ENCODE data around the gene SCRN1. TPM values are rescaled to one million over a fixed set of nuclear protein-coding genes. Genes with fewer than 3 reads are reported as not detected.
"Not testable (repeated sequence)": the region's sequence is repeated elsewhere in the genome, so short reads cannot be mapped to it uniquely, and the experiment has no call there.

Gene SCRN1
- polyA plus RNA-seq, 12 donors = 28.1 to 52.6 (median 39.3) TPM; not detected in 1

- no peak for DNase-seq
These were observed 17.9 kb downstream of the SCRN1 start for GRCh38 chr7:29971566-29972314.

GRCh38 chr7:29970158-29970557 lies 19.4 kb downstream of the SCRN1 start:
- DNase-seq = no peak

DNA sequence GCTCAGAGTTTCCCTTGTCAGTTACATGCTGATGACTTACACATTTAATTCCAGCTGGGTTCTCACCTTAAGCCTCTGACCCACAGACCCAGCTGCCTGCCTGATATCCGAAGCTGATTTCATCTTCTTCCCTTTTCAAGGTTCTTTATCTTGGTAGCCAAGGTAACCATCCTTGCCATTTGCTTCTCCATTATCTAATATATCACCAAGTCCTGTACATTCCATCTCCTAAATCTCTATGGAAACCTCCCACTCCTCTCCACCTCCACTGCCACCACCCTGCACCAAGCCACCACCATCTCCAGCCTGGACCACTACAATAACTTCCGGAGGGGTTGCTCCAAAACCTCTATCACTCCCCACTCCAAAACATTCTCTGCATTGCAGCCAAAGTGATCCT lies 19.9 kb downstream of the SCRN1 start:
- no peak for DNase-seq

- DNase-seq = no peak
These were observed 20.8 kb downstream of the SCRN1 start for GRCh38 chr7:29968683-29969395.

DNA sequence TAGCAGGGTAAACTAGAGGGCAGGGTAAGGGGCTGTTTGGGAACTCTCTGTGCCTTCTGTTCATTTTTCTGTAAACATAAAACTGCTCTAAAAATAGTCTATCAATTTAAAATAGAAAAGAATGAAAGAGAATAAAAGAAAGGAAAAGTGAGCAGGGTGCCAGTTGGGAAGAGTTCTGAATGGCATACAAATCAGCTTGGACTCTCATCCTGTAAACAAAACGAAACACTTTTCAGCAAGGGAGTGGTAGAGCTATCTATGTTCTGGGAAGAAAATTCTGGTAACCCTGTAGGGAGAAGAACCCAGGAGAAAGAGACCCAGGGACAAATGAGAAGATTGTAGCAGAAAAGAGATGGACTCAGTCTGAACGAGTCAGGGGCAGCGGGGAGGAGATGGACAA lies 24.6 kb downstream of the SCRN1 start:
- DNase-seq = no peak

DNA sequence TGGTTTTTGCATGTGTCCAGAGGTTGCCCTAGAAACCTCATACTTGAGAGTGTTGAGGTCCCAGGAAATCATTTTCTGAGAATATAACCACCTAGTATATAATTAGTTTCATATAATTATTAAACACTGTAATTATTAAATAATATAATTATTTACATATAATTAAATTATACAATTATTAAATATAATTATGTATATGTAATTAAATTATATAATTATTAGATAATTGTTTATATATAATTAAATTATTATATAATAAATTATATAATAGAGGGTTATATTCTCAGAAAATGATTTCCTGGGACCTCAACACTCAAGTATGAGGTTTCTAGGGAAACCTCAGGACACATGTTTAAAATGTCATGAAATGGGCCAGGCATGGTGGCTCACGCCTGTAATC lies 27.6 kb downstream of the SCRN1 start:
- DNase-seq = no peak

DNA sequence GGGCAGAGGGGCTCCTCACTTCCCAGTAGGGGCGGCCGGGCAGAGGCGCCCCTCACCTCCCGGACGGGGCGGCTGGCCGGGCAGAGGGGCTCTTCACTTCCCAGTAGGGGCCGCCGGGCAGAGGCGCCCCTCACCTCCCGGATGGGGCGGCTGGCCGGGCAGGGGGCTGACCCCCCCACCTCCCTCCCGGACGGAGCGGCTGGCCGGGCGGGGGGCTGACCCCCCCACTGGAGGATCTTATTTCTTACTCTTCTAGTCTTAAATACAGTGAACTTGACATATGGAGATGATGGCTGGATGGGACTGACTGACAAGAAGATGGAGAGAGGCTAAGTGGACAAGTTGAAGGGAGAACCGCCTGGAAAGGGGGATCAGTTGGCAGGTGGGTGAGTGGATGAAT lies 28.0 kb downstream of the SCRN1 start:
- not testable (repeated sequence) for DNase-seq

DNA sequence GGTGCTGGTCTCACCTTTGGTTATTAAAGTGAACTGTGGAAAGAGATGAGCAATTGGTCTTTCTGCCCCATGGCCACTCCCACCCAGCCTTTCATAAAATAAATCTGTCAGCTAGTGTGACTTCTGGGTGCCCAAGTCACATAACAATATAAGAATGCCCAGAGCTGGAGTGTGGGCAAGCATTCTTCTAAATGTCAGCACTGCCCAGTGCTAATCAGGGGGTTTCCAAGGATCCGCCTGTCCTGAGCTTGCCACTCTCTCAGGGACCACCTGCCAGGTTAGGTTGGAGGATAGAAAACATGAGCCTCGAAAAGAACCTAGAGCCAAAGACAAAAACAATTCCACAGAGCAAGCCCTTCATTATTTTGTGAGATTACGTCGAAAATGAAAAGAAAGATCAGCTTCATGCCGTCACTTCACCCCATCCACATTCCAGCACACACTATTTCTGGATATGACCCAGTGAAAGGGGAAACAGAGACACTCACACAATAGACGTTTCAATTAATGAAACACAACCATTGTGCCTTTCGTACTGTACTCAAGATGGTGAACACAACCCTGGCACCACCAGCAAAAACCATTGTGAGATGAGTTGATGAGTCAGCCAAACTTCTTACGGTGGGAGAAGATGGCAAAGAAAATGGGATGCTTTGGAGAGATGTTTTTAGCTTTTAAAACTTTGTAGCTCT lies 30.8 kb downstream of the SCRN1 start:
- DNase-seq = no peak

DNA sequence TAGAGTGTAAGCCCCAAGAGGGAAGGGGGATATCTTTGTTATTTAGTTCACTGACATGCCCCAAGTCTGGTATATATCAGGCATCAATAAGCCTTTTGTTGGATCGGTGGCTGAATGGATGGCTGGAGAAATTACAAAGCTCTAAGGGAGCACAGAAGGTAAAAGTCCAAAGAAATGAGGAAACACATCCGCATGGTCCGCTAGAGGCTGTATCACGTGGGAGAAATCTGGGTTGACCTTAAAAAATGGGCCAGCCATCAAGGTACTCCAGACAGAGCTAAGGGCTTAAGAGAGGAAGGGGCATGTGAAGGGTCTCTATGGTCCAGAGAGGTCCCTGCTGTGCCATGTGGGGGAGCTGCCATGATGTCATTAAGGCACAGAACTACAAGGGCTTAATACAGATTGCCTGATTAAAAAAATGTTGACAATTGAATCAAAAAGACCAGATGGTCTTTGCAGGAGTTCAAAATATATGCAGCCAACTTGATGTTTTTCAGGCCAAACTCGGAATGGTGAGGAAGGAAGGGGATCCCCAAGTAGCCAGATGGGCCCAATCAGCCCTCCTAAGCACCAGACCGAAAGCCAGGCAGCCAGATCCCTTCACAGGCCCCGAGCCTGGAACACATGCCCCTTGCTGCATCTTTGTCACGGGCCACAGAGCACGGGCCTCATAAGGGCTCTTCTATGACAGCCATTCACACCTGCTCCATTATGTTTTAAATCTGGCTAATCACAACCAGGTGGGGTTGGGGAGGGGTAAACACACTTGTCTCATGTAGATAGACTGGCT lies 31.9 kb downstream of the SCRN1 start:
- no peak for DNase-seq

DNA sequence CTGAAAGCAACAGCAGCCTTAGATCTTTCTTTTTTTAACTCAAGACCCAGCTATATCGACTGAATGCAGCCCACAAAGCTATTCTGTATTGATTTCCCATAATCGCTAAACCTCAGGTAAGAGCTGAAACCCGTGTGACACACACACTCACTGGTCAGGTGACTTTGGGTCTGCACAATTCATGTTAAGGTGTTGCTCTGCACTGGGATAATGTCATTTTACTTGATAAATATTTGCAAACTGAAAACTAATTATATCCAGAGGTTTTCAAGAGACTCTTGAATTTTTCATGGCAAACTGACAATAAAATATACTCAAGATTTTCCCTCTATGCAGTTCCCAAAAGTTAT lies 33.1 kb downstream of the SCRN1 start:
- no peak for DNase-seq

GRCh38 chr7:29955799-29956486 lies 33.7 kb downstream of the SCRN1 start:
- no peak for DNase-seq

DNA sequence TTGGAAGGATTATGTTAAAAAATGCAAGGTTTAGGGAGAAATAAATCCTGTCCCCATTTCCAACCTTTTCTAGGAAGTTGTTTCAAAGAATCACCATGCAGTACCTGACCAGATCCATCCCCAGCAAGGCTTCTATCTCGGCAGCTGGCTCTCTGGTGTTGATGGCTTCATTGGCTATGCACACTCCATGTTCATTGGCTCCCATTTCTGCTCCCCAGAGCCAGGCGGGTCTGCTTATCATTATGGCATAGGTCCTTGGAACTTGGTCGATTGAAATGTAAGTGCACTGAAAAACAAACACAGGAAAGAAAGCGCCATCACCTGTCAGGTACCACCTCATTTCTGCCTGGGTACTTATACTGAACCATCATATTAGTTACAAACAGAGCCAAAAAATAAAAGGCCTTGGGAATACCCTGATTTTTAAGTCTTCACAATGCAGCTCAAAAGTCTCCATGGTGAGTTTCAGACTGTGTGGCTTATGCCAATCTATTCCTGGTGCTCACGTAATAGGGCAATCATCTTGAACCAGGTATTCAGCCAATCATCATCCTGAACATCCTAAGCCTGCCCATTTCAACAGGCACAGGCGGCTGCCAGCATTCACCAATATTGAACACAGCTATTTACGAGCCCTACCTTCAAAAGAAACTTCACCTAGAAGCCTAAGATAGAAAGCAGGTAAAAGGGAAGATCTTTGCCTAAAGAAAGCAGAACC lies 34.4 kb downstream of the SCRN1 start:
- DNase-seq = no peak

DNA sequence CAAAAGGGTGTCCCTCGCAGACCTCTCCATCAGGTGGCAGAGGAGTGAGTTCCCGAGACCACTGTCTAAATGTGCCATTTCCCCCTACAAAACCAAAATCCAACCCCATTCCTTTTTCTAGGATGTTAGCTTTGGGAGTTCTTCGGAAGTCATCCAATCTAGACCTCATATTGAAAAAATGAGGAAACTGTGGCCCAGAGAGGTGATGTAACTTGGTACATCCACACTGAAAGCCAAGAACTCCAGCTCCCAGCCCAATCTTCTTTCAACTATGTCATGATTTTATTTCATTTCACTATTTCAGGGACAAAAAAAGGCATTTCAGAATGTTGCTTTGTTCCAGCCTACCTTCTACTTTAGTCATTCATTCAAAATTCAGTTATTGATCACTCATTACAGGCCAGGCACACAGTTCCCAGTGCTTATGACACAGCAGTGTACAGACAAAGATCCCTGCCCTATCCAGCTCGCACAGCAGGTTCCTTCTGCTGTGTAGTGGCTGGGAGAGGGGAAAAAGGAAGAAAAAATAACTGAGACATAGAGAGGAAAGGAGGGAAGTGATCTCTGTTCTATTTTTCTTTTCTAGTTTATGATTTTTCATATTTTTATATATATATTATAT lies 35.8 kb downstream of the SCRN1 start:
- DNase-seq = peak; percentile 55

DNA sequence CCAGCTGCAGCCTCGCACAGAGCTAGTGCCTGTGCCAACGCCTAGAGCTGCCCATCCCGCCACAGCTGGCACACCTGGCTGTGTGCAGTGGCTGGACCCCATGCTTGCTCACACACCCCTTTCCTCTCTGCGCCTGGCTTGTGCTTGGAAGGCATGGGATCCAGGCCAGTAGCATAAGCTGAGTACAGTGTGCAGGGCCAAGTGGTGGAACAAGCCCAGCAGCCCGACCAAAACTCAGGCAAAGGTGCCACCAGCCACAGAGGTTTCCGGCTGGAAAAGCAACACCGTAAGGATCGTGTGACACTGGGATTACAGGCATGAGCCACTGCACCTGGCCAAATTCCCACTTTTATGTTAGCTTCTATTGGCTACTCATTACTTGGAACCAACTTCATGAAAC lies 38.4 kb downstream of the SCRN1 start:
- no peak for DNase-seq

DNA sequence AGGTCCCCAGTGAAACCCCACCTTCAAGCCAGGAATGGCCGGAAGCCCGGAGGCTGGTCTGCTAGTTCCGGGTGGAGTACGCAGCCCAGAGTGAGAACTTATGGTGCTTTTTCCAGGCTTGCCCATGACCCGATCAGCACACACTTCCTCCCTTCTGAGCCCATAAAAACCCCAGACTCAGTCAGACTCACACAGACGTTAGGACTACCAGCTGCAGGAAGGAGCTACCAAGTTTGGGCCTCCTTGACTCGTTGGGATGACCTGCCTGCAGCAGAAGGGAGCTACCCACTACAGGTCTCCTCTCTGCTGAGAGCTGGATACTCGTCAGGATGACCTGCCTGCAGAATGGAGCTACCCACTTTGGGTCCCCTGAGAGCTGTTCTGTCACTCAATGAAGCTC lies 39.1 kb downstream of the SCRN1 start:
- no peak for DNase-seq

GRCh38 chr7:29948587-29948986 lies 41.0 kb downstream of the SCRN1 start:
- no peak for DNase-seq

- no peak for DNase-seq
These were observed 43.0 kb downstream of the SCRN1 start for GRCh38 chr7:29946428-29947186.

- no peak for DNase-seq
These were observed 44.3 kb downstream of the SCRN1 start for GRCh38 chr7:29945259-29945809.

GRCh38 chr7:29940199-29940598 lies 49.4 kb downstream of the SCRN1 start:
- no peak for DNase-seq
